ENCODE measurements around the gene PHACTR3. TPM values are rescaled to one million over a fixed set of nuclear protein-coding genes. Genes with fewer than 3 reads are reported as not detected.

The PHACTR3 gene
- total RNA-seq, 1 donor from 2014 or later = 1.4 TPM

GRCh38 chr20:59673288-59673997, 69.1 kb downstream of the PHACTR3 start:
- Histone ChIP-seq H4K20me1 (ENCODE audit: low read depth) (no peaks in the 10 kb centered on the region), H3K9ac (no peak overlapping the region), H3K79me2 (ENCODE audit: low read depth) (no peaks in the 10 kb centered on the region), H3F3A (ENCODE audit: low read depth) (no peaks in the 10 kb centered on the region), H3K27ac (no peak overlapping the region), H3K36me3 (no peaks in the 10 kb centered on the region), H3K4me3 (no peak overlapping the region), H3K9me3 (ENCODE audit: low read depth) (peaks cover 8% of the 10 kb centered on the region), H3K4me1 (no peaks in the 10 kb centered on the region), H2AFZ (replicated peaks) (no peak overlapping the region), H3K27me3 (no peaks in the 10 kb centered on the region), H3K4me2 (no peak overlapping the region)
- no peak for DNase-seq (ENCODE audit: low spot score)
- Mint-ChIP-seq H3K36me3 (no peaks in the 10 kb centered on the region), H3K4me1 (peaks cover 10% of the 10 kb centered on the region), H3K27me3 (ENCODE audit: insufficient read depth, low read depth) (peaks cover 7% of the 10 kb centered on the region), H3K4me3 (no peak overlapping the region), H3K27ac (no peak overlapping the region), H3K9me3 (no peaks in the 10 kb centered on the region)
- TF ChIP-seq EZH2phosphoT487 (IDR thresholded peaks at IDR 0.05) (no peak), EZH2 (IDR thresholded peaks at IDR 0.05) (no peak), CTCF (IDR thresholded peaks at IDR 0.05) (no peak)

- Histone ChIP-seq H3K27me3 (no peaks in the 10 kb centered on the region), H4K20me1 (ENCODE audit: low read depth) (no peaks in the 10 kb centered on the region), H3K4me1 (no peaks in the 10 kb centered on the region), H3K9me3 (ENCODE audit: low read depth) (peaks cover 8% of the 10 kb centered on the region), H3F3A (ENCODE audit: low read depth) (no peaks in the 10 kb centered on the region), H3K36me3 (no peaks in the 10 kb centered on the region), H2AFZ (replicated peaks) (no peak overlapping the region), H3K79me2 (ENCODE audit: low read depth) (no peaks in the 10 kb centered on the region), H3K4me3 (no peak overlapping the region), H3K4me2 (no peak overlapping the region), H3K27ac (no peak overlapping the region), H3K9ac (no peak overlapping the region)
- H3K9me3 Mint-ChIP-seq = no peaks in the 10 kb centered on the region
- no peaks in the 10 kb centered on the region for H3K36me3 Mint-ChIP-seq
- no peak overlapping the region for H3K4me3 Mint-ChIP-seq
- H3K27me3 Mint-ChIP-seq (ENCODE audit: insufficient read depth, low read depth) = peaks cover 7% of the 10 kb centered on the region
- H3K27ac Mint-ChIP-seq = no peak overlapping the region
- peaks cover 10% of the 10 kb centered on the region for H3K4me1 Mint-ChIP-seq
- no peak for DNase-seq (ENCODE audit: low spot score)
- TF ChIP-seq EZH2 (IDR thresholded peaks at IDR 0.05) (no peak), CTCF (IDR thresholded peaks at IDR 0.05) (no peak), EZH2phosphoT487 (IDR thresholded peaks at IDR 0.05) (no peak)
These were observed 69.7 kb downstream of the PHACTR3 start for GRCh38 chr20:59673998-59674445.

- no peaks in the 10 kb centered on the region for H3K36me3 Mint-ChIP-seq
- H3K27ac ChIP-seq = no peak overlapping the region
- H3K4me2 ChIP-seq = no peak overlapping the region
- H4K20me1 ChIP-seq (ENCODE audit: low read depth) = no peaks in the 10 kb centered on the region
- no peaks in the 10 kb centered on the region for H3K36me3 ChIP-seq
- H3K27me3 ChIP-seq = no peaks in the 10 kb centered on the region
- H3F3A ChIP-seq (ENCODE audit: low read depth) = no peaks in the 10 kb centered on the region
- TF ChIP-seq EZH2 (IDR thresholded peaks at IDR 0.05) (no peak), CTCF (IDR thresholded peaks at IDR 0.05) (no peak), EZH2phosphoT487 (IDR thresholded peaks at IDR 0.05) (no peak)
- no peak overlapping the region for H3K27ac Mint-ChIP-seq
- H3K27me3 Mint-ChIP-seq (ENCODE audit: insufficient read depth, low read depth) = peaks cover 7% of the 10 kb centered on the region
- no peaks in the 10 kb centered on the region for H3K9me3 Mint-ChIP-seq
- no peak overlapping the region for H3K4me3 ChIP-seq
- H3K4me3 Mint-ChIP-seq = no peak overlapping the region
- no peak for DNase-seq (ENCODE audit: low spot score)
- peaks cover 10% of the 10 kb centered on the region for H3K4me1 Mint-ChIP-seq
- H3K4me1 ChIP-seq = no peaks in the 10 kb centered on the region
- H2AFZ ChIP-seq (replicated peaks) = no peak overlapping the region
- H3K79me2 ChIP-seq (ENCODE audit: low read depth) = no peaks in the 10 kb centered on the region
- peaks cover 4% of the 10 kb centered on the region for H3K9me3 ChIP-seq (ENCODE audit: low read depth)
- H3K9ac ChIP-seq = no peak overlapping the region
These were observed 71.9 kb downstream of the PHACTR3 start for GRCh38 chr20:59676126-59676850.

Measured in neural progenitor cell (in vitro differentiated cells).